Activated CD4-positive, alpha-beta T cell treated with anti-CD3 and anti-CD28 coated beads for 36 hours (primary cell): Measurements from ENCODE around the gene TCERG1L. TPM values are rescaled to one million over a fixed set of nuclear protein-coding genes. Genes with fewer than 3 reads are reported as not detected.

Experiments
- ATAC-seq: fragments of 200-7000 bp; cut with Tn5 transposase; one replicate; pipeline ENCODE4 v1.10.0; 2021; ENCODE audit warnings: mild to moderate bottlenecking, moderate library complexity
- CTCF ChIA-PET: fragments of 350-600 bp; sonication (Branson Sonifier 250); formaldehyde crosslinking; loops from one replicate; lab custom pipeline; 2021; ENCODE audit warnings: antibody characterized with exemption; lab: Charles Lee
- POLR2A ChIA-PET: fragments of 350-600 bp; sonication (Branson Sonifier 250); formaldehyde crosslinking; loops from one replicate; lab custom pipeline; 2021; ENCODE audit warnings: antibody characterized with exemption, inconsistent platforms; lab: Charles Lee
- DNase-seq: peaks from one replicate; pipeline ENCODE4 v3.0.0-alpha.2; 2020
- H3K27ac Mint-ChIP-seq: one replicate; pipeline ENCODE4 v1.8.0; 2021; ENCODE audit warnings: mixed read lengths
- H3K27me3 Mint-ChIP-seq: one replicate; pipeline ENCODE4 v1.8.0; 2021; ENCODE audit warnings: mixed read lengths
- H3K36me3 Mint-ChIP-seq: one replicate; pipeline ENCODE4 v1.8.0; 2021; ENCODE audit warnings: low read depth, mixed read lengths
- H3K4me1 Mint-ChIP-seq: one replicate; pipeline ENCODE4 v1.8.0; 2021; ENCODE audit warnings: mixed read lengths
- H3K4me3 Mint-ChIP-seq: one replicate; pipeline ENCODE4 v1.8.0; 2021; ENCODE audit warnings: mild to moderate bottlenecking, moderate library complexity, mixed read lengths
- H3K9me3 Mint-ChIP-seq: one replicate; pipeline ENCODE4 v1.8.0; 2021; ENCODE audit warnings: low read depth, mixed read lengths
- intact Hi-C, 2 experiments: fragments of 100-400 bp; cut with DNase I in 1 of 2; cut with micrococcal nuclease in 1 of 2; formaldehyde crosslinking; loops; one replicate each; pipeline versions ENCODE4 v1.14.2 to v1.15.1; 2022 to 2024; cut with DNase I, micrococcal nuclease
- total RNA-seq, 2 experiments: library from RNA; stranded (reverse); gene quantifications; one replicate each; pipeline ENCODE4 v1.2.3, GENCODE V29; 2021

Gene TCERG1L, protein sequence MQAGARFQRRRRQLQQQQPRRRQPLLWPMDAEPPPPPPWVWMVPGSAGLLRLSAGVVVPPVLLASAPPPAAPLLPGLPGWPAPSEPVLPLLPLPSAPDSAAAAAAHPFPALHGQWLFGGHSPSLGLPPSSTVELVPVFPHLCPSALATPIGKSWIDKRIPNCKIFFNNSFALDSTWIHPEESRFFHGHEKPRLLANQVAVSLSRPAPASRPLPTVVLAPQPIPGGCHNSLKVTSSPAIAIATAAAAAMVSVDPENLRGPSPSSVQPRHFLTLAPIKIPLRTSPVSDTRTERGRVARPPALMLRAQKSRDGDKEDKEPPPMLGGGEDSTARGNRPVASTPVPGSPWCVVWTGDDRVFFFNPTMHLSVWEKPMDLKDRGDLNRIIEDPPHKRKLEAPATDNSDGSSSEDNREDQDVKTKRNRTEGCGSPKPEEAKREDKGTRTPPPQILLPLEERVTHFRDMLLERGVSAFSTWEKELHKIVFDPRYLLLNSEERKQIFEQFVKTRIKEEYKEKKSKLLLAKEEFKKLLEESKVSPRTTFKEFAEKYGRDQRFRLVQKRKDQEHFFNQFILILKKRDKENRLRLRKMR
- total RNA-seq, result under 1 TPM; 0.05 to 0.21 TPM

DNA sequence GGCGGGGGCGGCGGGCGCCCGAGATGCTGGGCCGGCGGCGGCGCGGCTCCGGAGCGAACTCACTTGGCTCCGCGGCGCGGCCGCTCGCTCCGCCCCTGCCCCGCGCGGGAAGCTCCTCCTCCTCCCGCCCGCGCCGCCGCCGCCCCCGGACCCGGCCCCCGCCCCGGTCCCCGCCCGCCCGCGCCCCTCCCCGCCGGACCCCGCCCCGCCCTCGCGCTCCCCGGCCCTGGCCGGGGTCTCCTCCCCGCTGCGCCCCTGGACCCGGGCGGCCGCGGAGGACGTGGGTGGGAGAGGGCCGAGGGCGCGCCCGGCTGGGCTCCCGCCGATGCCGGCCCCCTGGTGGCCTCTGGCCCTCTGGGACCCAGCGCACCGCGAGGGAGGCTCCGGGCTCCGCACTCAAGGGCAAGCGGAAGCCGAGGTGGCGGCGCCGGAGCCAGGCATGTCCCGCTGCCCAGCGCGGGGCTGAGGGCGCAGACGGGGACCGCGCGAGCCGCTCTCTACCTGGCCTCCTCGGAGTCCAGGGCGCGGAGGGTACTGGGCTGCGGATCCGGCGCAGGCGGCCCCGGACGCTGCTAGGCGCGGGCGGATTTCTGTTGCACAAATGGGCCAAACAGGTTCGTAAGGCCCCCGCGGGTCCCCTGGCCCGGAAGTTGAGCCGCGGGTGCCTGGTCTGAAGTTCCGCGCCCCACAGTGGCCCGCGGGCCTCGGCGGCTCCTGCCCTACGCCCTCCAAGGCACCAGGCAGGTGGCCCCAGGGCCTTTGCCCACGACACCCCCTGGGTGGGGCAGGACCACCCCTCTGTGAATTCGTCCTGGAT is at the start of gene TCERG1L:
Gene TCERG1L (minus strand): TSS at position 61 of the 817 bp plus-strand sequence. CDS start 86 bp downstream, outside the sequence.
- intact Hi-C loops, result loop anchor here in 1 of 2 experiments (5.0 to 10.0 kb wide), 2 partner anchors 563 to 1120 kb away; no protein-coding TSS in a partner anchor
- Mint-ChIP-seq H3K36me3 (no peaks in the 10 kb centered on the region), H3K27ac (no peak within 1 kb of the TSS), H3K4me3 (peak within 1 kb of the TSS; percentile 43), H3K4me1 (peaks cover 4% of the 10 kb centered on the region), H3K9me3 (no peaks in the 10 kb centered on the region), H3K27me3 (peaks cover 41% of the 10 kb centered on the region)
- ATAC-seq (peak; percentile 55), DNase-seq (peak; percentile 45)
- ChIA-PET CTCF (interaction anchor here (0.8 to 1.0 kb wide), 2 partner anchors 17 to 1121 kb away, joined by 4 to 6 read pairs; no protein-coding TSS in a partner anchor), POLR2A (no interaction called here)

DNA sequence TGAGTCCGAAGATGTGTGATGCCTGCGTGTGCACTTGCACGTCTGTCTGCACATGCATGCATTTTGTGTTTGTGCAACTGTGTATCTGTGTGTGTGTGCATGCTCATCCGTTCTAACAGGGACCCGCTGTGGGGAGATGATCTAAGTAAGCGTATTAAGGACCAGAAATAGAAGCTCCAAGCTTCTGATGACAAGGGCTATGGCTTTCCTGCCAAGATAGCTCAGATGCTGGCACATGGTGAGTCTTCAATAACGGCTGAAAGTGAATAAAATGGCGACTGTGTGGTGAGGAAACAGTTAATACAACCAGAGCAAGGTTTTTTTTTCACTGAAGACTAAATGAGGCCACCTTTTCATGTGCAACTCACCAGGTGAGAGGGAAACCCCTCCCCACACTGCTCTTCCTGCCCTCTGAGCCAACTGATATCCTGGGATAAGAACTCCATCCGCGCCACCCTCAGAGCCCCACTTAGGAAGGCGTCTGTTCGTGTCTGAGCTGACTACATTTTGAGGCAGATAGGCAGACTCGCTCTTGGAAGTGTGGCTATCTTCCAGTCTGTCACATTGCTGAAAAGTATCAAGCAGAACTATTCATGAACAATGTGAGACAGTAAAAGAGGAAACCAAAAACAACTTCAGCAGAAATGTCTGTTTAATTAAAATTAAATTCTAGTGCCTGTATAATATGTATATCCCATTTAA is 47.4 kb upstream of the TCERG1L start:
- Mint-ChIP-seq H3K9me3 (peaks cover 7% of the 10 kb centered on the region), H3K4me1 (no peaks in the 10 kb centered on the region), H3K27ac (no peak overlapping the region), H3K4me3 (no peak overlapping the region), H3K27me3 (peaks cover 4% of the 10 kb centered on the region), H3K36me3 (no peaks in the 10 kb centered on the region)
- ATAC-seq (no peak), DNase-seq (no peak)
- ChIA-PET CTCF (no interaction called here), POLR2A (no interaction called here)
- intact Hi-C loops, result no loop called here

DNA sequence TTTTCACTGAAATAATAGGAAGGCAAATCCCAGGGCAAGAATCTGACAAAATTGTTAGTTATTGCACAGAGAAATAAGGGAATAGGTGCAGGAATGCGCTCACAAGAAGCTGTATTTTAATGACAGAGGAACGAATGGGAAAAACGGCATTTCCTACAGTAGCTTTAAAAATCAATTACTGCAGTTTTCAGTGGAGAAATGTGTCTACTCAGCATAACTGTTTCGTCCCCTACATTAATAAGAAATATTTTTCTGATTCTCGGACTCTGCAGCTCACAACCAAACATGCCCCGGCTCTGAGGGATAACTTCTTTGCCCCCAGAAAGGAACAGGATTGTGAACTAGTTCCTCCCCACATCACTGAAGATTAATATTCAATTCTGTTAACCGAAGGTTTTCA is 44.9 kb upstream of the TCERG1L start:
- Mint-ChIP-seq H3K27me3 (peaks cover 4% of the 10 kb centered on the region), H3K27ac (no peak overlapping the region), H3K4me3 (no peak overlapping the region), H3K36me3 (no peaks in the 10 kb centered on the region), H3K4me1 (no peaks in the 10 kb centered on the region), H3K9me3 (peaks cover 7% of the 10 kb centered on the region)
- intact Hi-C loops, result no loop called here
- ChIA-PET POLR2A (no interaction called here), CTCF (interaction anchor here (0.5 kb wide), 1 partner anchor 261 kb away, joined by 3 read pairs; no protein-coding TSS in a partner anchor)
- DNase-seq (no peak), ATAC-seq (no peak)

DNA sequence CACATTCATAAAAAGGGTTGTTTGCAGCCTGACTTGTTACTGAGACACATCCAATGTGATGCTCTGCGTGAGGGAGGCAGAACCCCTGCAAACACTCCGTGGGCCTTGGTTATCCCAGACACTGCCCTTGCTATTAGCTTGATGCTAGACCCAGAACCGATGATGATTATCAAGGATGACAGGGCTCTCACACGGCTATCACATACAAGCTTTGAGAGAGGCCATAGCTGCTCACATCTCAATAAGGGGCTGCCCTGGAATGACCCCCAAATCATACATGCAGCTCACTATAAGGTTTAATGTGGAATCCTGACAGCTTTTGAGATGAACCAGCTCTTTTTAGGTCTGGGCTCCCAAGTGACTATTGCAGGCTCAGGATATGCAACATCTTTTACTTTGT is 44.4 kb upstream of the TCERG1L start:
- Mint-ChIP-seq H3K4me3 (no peak overlapping the region), H3K9me3 (peaks cover 7% of the 10 kb centered on the region), H3K4me1 (no peaks in the 10 kb centered on the region), H3K27me3 (peaks cover 4% of the 10 kb centered on the region), H3K36me3 (no peaks in the 10 kb centered on the region), H3K27ac (no peak overlapping the region)
- ChIA-PET POLR2A (no interaction called here), CTCF (no interaction called here)
- ATAC-seq (no peak), DNase-seq (no peak)
- intact Hi-C loops, result no loop called here

DNA sequence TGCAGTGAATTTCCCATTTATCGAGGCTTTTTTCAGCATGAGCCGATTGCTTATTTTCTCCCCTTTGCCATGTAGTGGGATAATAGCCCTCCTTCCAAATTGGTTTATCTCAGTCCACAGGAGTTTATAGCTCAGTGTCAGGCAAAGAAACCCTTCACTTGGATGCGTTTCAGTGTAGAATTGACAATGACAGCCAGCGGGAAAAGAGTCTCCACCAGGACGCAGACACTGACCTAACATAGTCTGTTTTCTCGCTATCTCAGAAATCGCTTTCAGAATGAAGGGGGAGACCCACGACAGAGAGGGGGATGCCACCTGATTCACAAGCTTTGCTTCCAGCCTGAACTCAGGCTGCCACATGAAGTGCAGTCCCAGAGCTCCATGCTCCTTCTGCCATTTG is 43.5 kb upstream of the TCERG1L start:
- ATAC-seq, result no peak

DNA sequence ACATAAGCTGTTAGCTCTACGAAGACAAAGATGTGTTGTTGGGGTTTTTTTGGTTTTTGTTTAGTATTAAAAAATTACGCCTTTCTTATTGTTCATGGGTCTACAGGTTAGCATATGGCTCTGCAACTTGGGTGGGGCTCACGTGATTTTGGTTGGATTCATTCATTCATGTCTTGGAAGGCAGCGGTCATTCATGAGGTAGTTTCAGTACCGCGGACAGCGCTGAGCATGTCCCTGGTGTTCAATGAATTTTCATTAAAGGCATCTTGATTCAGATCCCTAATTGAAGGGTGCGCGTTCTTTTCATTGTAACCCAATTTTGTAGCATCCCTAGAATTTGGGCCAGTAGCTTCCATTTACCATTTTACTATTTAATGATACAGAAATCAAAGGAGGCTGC is 42.9 kb upstream of the TCERG1L start:
- Mint-ChIP-seq H3K27ac (no peak overlapping the region), H3K27me3 (peaks cover 4% of the 10 kb centered on the region), H3K4me1 (no peaks in the 10 kb centered on the region), H3K9me3 (peaks cover 5% of the 10 kb centered on the region), H3K4me3 (no peak overlapping the region), H3K36me3 (no peaks in the 10 kb centered on the region)
- intact Hi-C loops, result no loop called here
- POLR2A ChIA-PET, result no interaction called here
- CTCF ChIA-PET, result no interaction called here
- ATAC-seq (no peak), DNase-seq (no peak)

More for the DNA sequence above, 43.5 kb upstream of the TCERG1L start:
- CTCF ChIA-PET, result no interaction called here
- intact Hi-C loops, result no loop called here
- H3K4me1 Mint-ChIP-seq, result no peaks in the 10 kb centered on the region
- peaks cover 4% of the 10 kb centered on the region for H3K27me3 Mint-ChIP-seq
- DNase-seq, result no peak
- H3K4me3 Mint-ChIP-seq, result no peak overlapping the region
- H3K27ac Mint-ChIP-seq, result no peak overlapping the region
- H3K9me3 Mint-ChIP-seq, result peaks cover 5% of the 10 kb centered on the region
- no peaks in the 10 kb centered on the region for H3K36me3 Mint-ChIP-seq
- POLR2A ChIA-PET, result no interaction called here

DNA sequence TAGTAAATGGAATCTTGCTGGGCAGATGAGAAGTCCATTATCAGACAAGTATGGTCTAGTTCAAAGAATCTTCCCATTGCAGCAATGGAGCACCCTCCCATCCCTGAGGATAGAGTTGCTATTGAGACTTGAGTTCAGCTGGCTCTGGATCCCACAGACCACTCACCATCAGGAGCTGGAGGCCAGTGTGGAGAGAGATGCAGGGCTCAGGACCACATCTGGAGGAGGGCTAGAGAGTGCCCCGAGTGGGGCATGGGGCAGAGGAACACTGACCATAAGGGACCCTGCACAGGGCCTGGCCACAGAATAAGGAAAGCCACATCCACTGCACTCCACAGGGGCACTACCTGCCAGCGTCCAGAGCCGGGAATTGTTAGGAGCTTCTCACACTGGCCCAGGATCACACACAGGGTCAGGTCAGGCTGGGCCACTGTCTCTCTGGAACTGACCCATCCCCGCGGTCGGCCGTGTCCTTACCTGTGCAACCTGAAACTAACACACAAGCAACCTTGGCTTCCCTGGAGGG is 41.3 kb upstream of the TCERG1L start:
- intact Hi-C loops, result no loop called here
- Mint-ChIP-seq H3K36me3 (no peaks in the 10 kb centered on the region), H3K4me1 (no peaks in the 10 kb centered on the region), H3K9me3 (peaks cover 3% of the 10 kb centered on the region), H3K27me3 (peaks cover 2% of the 10 kb centered on the region), H3K27ac (no peak overlapping the region), H3K4me3 (no peak overlapping the region)
- ChIA-PET POLR2A (no interaction called here), CTCF (no interaction called here)
- DNase-seq, result no peak
- no peak for ATAC-seq

DNA sequence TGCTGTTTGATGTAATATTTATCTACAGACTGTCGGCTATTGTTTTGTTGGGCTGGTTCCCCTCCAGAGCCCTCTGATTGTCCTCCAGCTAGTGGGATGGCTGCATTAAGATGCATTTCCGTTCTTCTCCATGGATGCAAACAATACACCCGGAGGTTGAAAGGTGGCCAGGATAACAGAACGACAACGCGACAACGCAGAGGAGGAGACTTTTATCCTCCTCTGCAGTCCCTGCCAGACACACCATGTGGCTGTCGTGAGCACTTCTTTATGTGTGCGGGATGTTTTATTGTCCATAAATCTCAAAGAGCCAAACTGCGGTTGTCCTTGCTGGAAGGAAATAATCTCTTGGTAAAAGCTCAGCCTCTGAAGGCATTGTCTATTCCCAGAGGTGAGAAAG is 39.1 kb upstream of the TCERG1L start:
- POLR2A ChIA-PET, result no interaction called here
- intact Hi-C loops, result no loop called here
- no peaks in the 10 kb centered on the region for H3K36me3 Mint-ChIP-seq
- peaks cover 2% of the 10 kb centered on the region for H3K27me3 Mint-ChIP-seq
- H3K27ac Mint-ChIP-seq, result no peak overlapping the region
- CTCF ChIA-PET, result interaction anchor here (0.8 kb wide), 1 partner anchor 15 kb away, joined by 3 read pairs; no protein-coding TSS in a partner anchor
- ATAC-seq (no peak), DNase-seq (no peak)
- no peak overlapping the region for H3K4me3 Mint-ChIP-seq
- H3K9me3 Mint-ChIP-seq, result peaks cover 3% of the 10 kb centered on the region
- H3K4me1 Mint-ChIP-seq, result no peaks in the 10 kb centered on the region

DNA sequence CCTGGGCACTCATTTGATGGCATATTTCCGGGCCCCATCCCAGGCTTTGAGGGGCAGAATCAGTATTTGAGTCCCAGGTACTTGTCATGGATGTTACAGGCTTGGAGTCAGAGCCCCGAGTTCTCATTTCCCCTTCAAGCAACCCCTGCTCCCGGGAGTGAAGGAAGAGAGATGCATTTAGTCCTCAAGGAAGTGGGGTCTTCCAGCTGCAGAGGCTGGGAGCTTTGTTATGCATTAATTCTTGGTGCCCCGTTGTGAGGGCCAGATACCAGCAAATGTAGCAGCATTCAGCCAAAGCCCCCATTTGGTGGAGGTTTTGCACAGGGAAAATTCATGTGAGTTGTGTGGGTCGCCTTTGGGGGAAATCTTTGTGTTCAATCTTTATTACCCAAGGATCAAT is 38.7 kb upstream of the TCERG1L start:
- Mint-ChIP-seq H3K4me1 (no peaks in the 10 kb centered on the region), H3K9me3 (peaks cover 3% of the 10 kb centered on the region), H3K4me3 (no peak overlapping the region), H3K36me3 (no peaks in the 10 kb centered on the region), H3K27me3 (peaks cover 2% of the 10 kb centered on the region), H3K27ac (no peak overlapping the region)
- ATAC-seq (no peak), DNase-seq (no peak)
- intact Hi-C loops, result no loop called here
- CTCF ChIA-PET, result interaction anchor here (0.8 kb wide), 1 partner anchor 16 kb away, joined by 3 read pairs; no protein-coding TSS in a partner anchor
- POLR2A ChIA-PET, result no interaction called here

DNA sequence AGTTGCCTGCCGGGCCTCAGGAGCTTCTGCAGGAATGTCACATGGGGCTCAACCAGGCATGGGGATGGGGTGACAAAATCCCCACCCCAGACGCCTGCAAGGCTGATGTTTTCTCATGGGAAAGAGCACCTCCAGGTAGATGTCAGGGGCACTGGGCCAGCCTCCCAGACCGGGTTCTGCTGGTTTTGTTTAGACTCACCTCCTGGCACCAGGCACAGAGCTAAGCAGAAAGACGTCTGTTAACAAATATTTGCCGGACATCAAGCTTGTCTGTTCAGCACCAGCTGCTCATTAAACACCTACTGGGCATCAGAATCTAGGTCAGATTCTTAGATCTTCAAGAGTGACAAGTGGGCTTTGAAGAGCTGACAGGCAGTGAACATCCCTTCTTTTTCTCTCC is 34.9 kb upstream of the TCERG1L start:
- Mint-ChIP-seq H3K4me3 (no peak overlapping the region), H3K27ac (no peak overlapping the region), H3K27me3 (no peaks in the 10 kb centered on the region), H3K36me3 (no peaks in the 10 kb centered on the region), H3K9me3 (no peaks in the 10 kb centered on the region), H3K4me1 (no peaks in the 10 kb centered on the region)
- ChIA-PET CTCF (no interaction called here), POLR2A (no interaction called here)
- DNase-seq, result no peak
- intact Hi-C loops, result no loop called here
- ATAC-seq, result no peak

DNA sequence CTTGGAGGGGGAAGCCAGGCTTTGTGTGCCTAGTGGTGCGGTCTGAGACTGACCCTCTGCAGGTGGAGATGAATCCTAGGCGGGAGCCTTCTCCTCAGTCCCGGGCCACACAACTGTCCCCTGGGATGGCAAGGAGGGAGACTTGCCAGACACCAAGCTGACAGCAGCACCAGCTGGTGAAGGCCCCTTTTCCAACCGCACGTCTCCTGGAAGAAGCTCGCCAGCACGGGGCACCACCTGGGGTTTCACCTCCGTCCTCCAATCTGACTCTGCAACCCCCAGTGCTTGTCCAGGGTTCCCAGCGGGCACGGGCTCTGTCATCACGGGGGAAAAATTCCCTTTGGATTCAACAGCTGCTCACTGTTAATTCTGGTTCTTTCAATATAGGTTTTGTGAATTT is 34.2 kb upstream of the TCERG1L start:
- no peaks in the 10 kb centered on the region for H3K27me3 Mint-ChIP-seq
- intact Hi-C loops, result no loop called here
- no peak for DNase-seq
- H3K4me1 Mint-ChIP-seq, result no peaks in the 10 kb centered on the region
- H3K27ac Mint-ChIP-seq, result no peak overlapping the region
- H3K36me3 Mint-ChIP-seq, result no peaks in the 10 kb centered on the region
- POLR2A ChIA-PET, result no interaction called here
- H3K4me3 Mint-ChIP-seq, result no peak overlapping the region
- ATAC-seq, result no peak
- CTCF ChIA-PET, result no interaction called here
- H3K9me3 Mint-ChIP-seq, result no peaks in the 10 kb centered on the region
